Endothelial cell of umbilical vein (primary cell): ENCODE data around the gene DENND4C. TPM values are rescaled to one million over a fixed set of nuclear protein-coding genes. Genes with fewer than 3 reads are reported as not detected.

Source experiments
- BruUV-seq: library from RNA; stranded (reverse); fragments of 400-500 nt; replicated peaks from 2 replicates; lab custom pipeline; 2021; lab: Mats Ljungman, UMichigan
- CTCF ChIA-PET: fragments of 300-600, 350-600 bp; sonication (Branson Sonifier 250); formaldehyde crosslinking; loops from one replicate; lab custom pipeline; 2021; ENCODE audit warnings: antibody characterized with exemption, inconsistent platforms; lab: Charles Lee
- POLR2A ChIA-PET: fragments of 300-600, 350-600 bp; sonication (Branson Sonifier 250); formaldehyde crosslinking; loops from one replicate; lab custom pipeline; 2021; ENCODE audit warnings: antibody characterized with exemption, inconsistent platforms; lab: Charles Lee
- DNase-seq: peaks from one replicate; pipeline ENCODE4 v3.0.0-alpha.2; 2011; ENCODE audit warnings: low read depth, low spot score
- FAIRE-seq: peaks from 2 replicates; lab custom pipeline; 2011; peaks lifted over from hg19 to GRCh38; lab: Jason Lieb, UNC
- H2AFZ ChIP-seq: 2 replicates; pipeline ENCODE4 v1.6.0; 2012; ENCODE audit warnings: low read depth, low read length, control low read depth, inconsistent platforms
- H3K27ac ChIP-seq: 2 replicates; pipeline ENCODE4 v1.5.1; 2011; ENCODE audit warnings: low read depth, mild to moderate bottlenecking, control low read depth, low read length, moderate library complexity; ENCODE audit not compliant: insufficient read depth
- H3K27me3 ChIP-seq, 2 experiments: 2 replicates each; pipeline versions ENCODE4 v1.6.0 to v1.6.1; 2011; ENCODE audit warnings: low read length in 2 of 2, mixed read lengths in 1 of 2; ENCODE audit not compliant: control insufficient read depth in 2 of 2, insufficient read depth in 2 of 2
- H3K36me3 ChIP-seq, 2 experiments: 2 replicates in 1 of 2; 3 replicates in 1 of 2; pipeline ENCODE4 v1.5.1; 2011; ENCODE audit warnings: low read length in 2 of 2, mild to moderate bottlenecking in 1 of 2, moderate library complexity in 1 of 2; ENCODE audit not compliant: control insufficient read depth in 2 of 2, insufficient read depth in 2 of 2; ENCODE audit errors: extremely low read depth in 1 of 2
- H3K4me1 ChIP-seq: 3 replicates; pipeline ENCODE4 v1.5.1; 2011; ENCODE audit warnings: mild to moderate bottlenecking, low read length; ENCODE audit not compliant: control insufficient read depth, insufficient read depth; ENCODE audit errors: extremely low read depth
- H3K4me2 ChIP-seq: 2 replicates; pipeline ENCODE4 v1.6.1; 2011; ENCODE audit warnings: low read length, control low read depth, mixed read lengths; ENCODE audit not compliant: insufficient read depth
- H3K4me3 ChIP-seq, 3 experiments: fragments of 200-600 bp in 1 of 3; sonication (generic), shearing (Covaris generic) in 1 of 3; replicated peaks in 1 of 3; 2 replicates each; pipeline ENCODE4 v1.5.1; 2011 to 2016; ENCODE audit warnings: control low read depth in 3 of 3, low read length in 3 of 3, mild to moderate bottlenecking in 2 of 3, inconsistent platforms in 1 of 3, low read depth in 1 of 3, moderate library complexity in 1 of 3; ENCODE audit not compliant: insufficient read depth in 1 of 3
- H3K79me2 ChIP-seq: 2 replicates; pipeline ENCODE4 v1.6.0; 2012; ENCODE audit warnings: low read length, inconsistent platforms; ENCODE audit not compliant: control insufficient read depth, insufficient read depth
- H3K9ac ChIP-seq: replicated peaks from 2 replicates; pipeline ENCODE3; 2011; ENCODE audit warnings: low read length, control low read depth; ENCODE audit not compliant: insufficient read depth; ENCODE audit errors: extremely low read depth
- H3K9me1 ChIP-seq: replicated peaks from 3 replicates; pipeline ENCODE4 v1.6.0; 2011; ENCODE audit warnings: mild to moderate bottlenecking, low read length; ENCODE audit not compliant: control insufficient read depth, insufficient read depth; ENCODE audit errors: extremely low read depth
- H3K9me3 ChIP-seq: replicated peaks from 2 replicates; pipeline ENCODE4 v1.5.1; 2012; ENCODE audit warnings: low read length, inconsistent platforms; ENCODE audit not compliant: control insufficient read depth, insufficient read depth
- H4K20me1 ChIP-seq: replicated peaks from 2 replicates; pipeline ENCODE3; 2011; ENCODE audit warnings: mild to moderate bottlenecking, low read length; ENCODE audit not compliant: control insufficient read depth, insufficient read depth; ENCODE audit errors: extremely low read depth
- CTCF ChIP-seq, 2 donors: IDR thresholded peaks; 1 replicate in 1 of 2; 2 replicates in 1 of 2; pipeline ENCODE4 v1.5.1; 2011; ENCODE audit warnings: low read length in 2 of 2, mild to moderate bottlenecking in 2 of 2, moderate library complexity in 2 of 2, control low read depth in 1 of 2, inconsistent platforms in 1 of 2, low read depth in 1 of 2; ENCODE audit not compliant: insufficient read depth in 1 of 2; ENCODE audit errors: extremely low read depth in 1 of 2
- EZH2 ChIP-seq: IDR thresholded peaks from 2 replicates; pipeline ENCODE4 v1.6.1; 2012; ENCODE audit warnings: borderline replicate concordance, low read depth, mild to moderate bottlenecking, moderate library complexity, low read length, inconsistent platforms; ENCODE audit not compliant: severe bottlenecking
- FOS ChIP-seq: IDR thresholded peaks from 2 replicates; pipeline ENCODE4 v1.6.1; 2011; ENCODE audit warnings: mild to moderate bottlenecking, low read length, moderate library complexity, borderline replicate concordance; ENCODE audit not compliant: insufficient read depth
- GATA2 ChIP-seq: IDR thresholded peaks from 2 replicates; pipeline ENCODE4 v1.7.0; 2011; ENCODE audit warnings: low read depth, mild to moderate bottlenecking, moderate library complexity, mixed read lengths, low read length; ENCODE audit not compliant: insufficient read length, insufficient read depth
- JUN ChIP-seq: IDR thresholded peaks from 2 replicates; pipeline ENCODE4 v1.6.1; 2011; ENCODE audit warnings: borderline replicate concordance, low read depth; ENCODE audit not compliant: insufficient read length, insufficient read depth
- MAX ChIP-seq: IDR thresholded peaks from 2 replicates; pipeline ENCODE4 v1.6.1; 2011; ENCODE audit not compliant: insufficient read depth, insufficient read length
- POLR2A ChIP-seq: IDR thresholded peaks from 2 replicates; pipeline ENCODE4 v1.6.1; 2012; ENCODE audit warnings: low read depth, mild to moderate bottlenecking, control low read depth, low read length
- POLR2AphosphoS5 ChIP-seq: IDR thresholded peaks from 2 replicates; pipeline ENCODE4 v1.6.1; 2012; ENCODE audit warnings: low read depth, mild to moderate bottlenecking, control low read depth, low read length, moderate library complexity; ENCODE audit not compliant: insufficient read depth
- dilution Hi-C: fragments of 300-500 bp; cut with MboI; formaldehyde crosslinking; loops from one replicate; pipeline ENCODE4 v1.15.0; 2019; ENCODE audit warnings: low sequenced_read_pairs; ENCODE audit not compliant: extremely low pct_ligation_motif_present
- intact Hi-C: fragments of 100-400 bp; cut with micrococcal nuclease; formaldehyde crosslinking; loops from one replicate; pipeline ENCODE4 v1.10.0; 2022
- polyA plus RNA-seq, 4 experiments: library from polyadenylated mRNA; depleted of rRNA in 3 of 4; stranded (reverse) in 3 of 4; unstranded in 1 of 4; fragments of >200 nt; gene quantifications; 2 replicates each; pipeline versions ENCODE4 v1.2.1 to v1.2.3, GENCODE V29; 2011 to 2012; ENCODE audit warnings: missing spikeins in 1 of 4
- total RNA-seq: library from RNA; stranded (reverse); gene quantifications from 2 replicates; pipeline ENCODE4 v1.2.3, GENCODE V29; 2021

The DENND4C gene
- total and polyA plus RNA-seq, 2 donors (not counting 3 experiments of a cell fraction or from before 2014, with no cell fraction given) = 9.6 to 36.8 TPM

- Histone ChIP-seq H4K20me1 (no peaks in the 10 kb centered on the region), H3K27me3 (no peaks in the 10 kb centered on the region), H3K4me1 (peaks cover 19% of the 10 kb centered on the region), H3K36me3 (no peaks in the 10 kb centered on the region), H3K27ac (no peak overlapping the region), H3K4me2 (peak overlapping the region; percentile 100), H3K9me1 (no peaks in the 10 kb centered on the region), H2AFZ (no peak overlapping the region), H3K9me3 (no peaks in the 10 kb centered on the region), H3K9ac (no peak overlapping the region), H3K79me2 (peaks cover 61% of the 10 kb centered on the region), H3K4me3 (peak overlapping the region in 1 of 3 experiments; percentile 97)
- FAIRE-seq (no peak), DNase-seq (peak; percentile 55)
- dilution Hi-C loops = no loop called here
- TF ChIP-seq GATA2 (no peak), EZH2 (no peak), MAX (no peak), FOS (no peak), POLR2AphosphoS5 (no peak), JUN (no peak), POLR2A (no peak), CTCF (IDR thresholded peaks at IDR 0.05; ENCODE audit: extremely low read depth in 1 of 2, insufficient read depth in 1 of 2, low read depth in 1 of 2, low read length in 2 of 2) (no peak)
- POLR2A ChIA-PET = no interaction called here
- BruUV-seq = no TSS peak
- intact Hi-C loops = loop anchor here (5.0 kb wide), 1 partner anchor 54 kb away; no protein-coding TSS in a partner anchor
- CTCF ChIA-PET = interaction anchor here (0.7 to 4.0 kb wide), 16 partner anchors 9 to 232 kb away, joined by 3 to 20 read pairs (median 4); partner anchors contain the start of gene RRAGA
Observed at GRCh38 chr9:19232823-19233194, 2.3 kb downstream of the DENND4C start.
